ENCODE results near the gene JAKMIP1. TPM values are rescaled to one million over a fixed set of nuclear protein-coding genes. Genes with fewer than 3 reads are reported as not detected.

Gene JAKMIP1
- total RNA-seq, result 0.54 and 0.82 TPM in 2 replicates
- long read RNA-seq, partial matches to known transcripts, result 1 of 2 reads
- long read RNA-seq, other reads (novel, unspliced or antisense), result 0 of 2 reads

GRCh38 chr4:6200011-6200921 lies at the start of gene JAKMIP1:
TSS of gene JAKMIP1 (minus strand) at chr4:6200549. CDS start at chr4:6112850, 87,699 bp downstream.
- TF ChIP-seq CTCF (conservative IDR thresholded peaks at IDR 0.05), result no peak
- peak within 1 kb of the TSS; percentile 80 for H3K4me3 Mint-ChIP-seq

GRCh38 chr4:6248394-6248793 lies 48.0 kb upstream of the JAKMIP1 start:
- H3K36me3 Mint-ChIP-seq (ENCODE audit: low read depth), result no peaks in the 10 kb centered on the region
- peaks cover 52% of the 10 kb centered on the region for H3K27me3 Mint-ChIP-seq (ENCODE audit: low read depth)
- no peak for TF ChIP-seq CTCF (conservative IDR thresholded peaks at IDR 0.05)
- no peak overlapping the region for H3K4me3 Mint-ChIP-seq
- no peaks in the 10 kb centered on the region for H3K9me3 Mint-ChIP-seq
- H3K4me1 Mint-ChIP-seq, result no peaks in the 10 kb centered on the region
- DNase-seq (ENCODE audit: low read depth, low spot score), result no peak
- H3K27ac Mint-ChIP-seq (ENCODE audit: unreplicated experiment), result no peak overlapping the region

More at GRCh38 chr4:6200011-6200921, at the start of gene JAKMIP1:
- H3K27ac Mint-ChIP-seq (ENCODE audit: unreplicated experiment), result no peak within 1 kb of the TSS
- H3K36me3 Mint-ChIP-seq (ENCODE audit: low read depth), result peaks cover 2% of the 10 kb centered on the region
- H3K9me3 Mint-ChIP-seq, result peaks cover 7% of the 10 kb centered on the region
- DNase-seq (ENCODE audit: low read depth, low spot score), result peak; percentile 96
- H3K4me1 Mint-ChIP-seq, result peaks cover 13% of the 10 kb centered on the region
- peaks cover 76% of the 10 kb centered on the region for H3K27me3 Mint-ChIP-seq (ENCODE audit: low read depth)

GRCh38 chr4:6246170-6246634 lies 45.9 kb upstream of the JAKMIP1 start:
- no peak for DNase-seq (ENCODE audit: low read depth, low spot score)
- H3K9me3 Mint-ChIP-seq, result no peaks in the 10 kb centered on the region
- no peak overlapping the region for H3K4me3 Mint-ChIP-seq
- H3K36me3 Mint-ChIP-seq (ENCODE audit: low read depth), result no peaks in the 10 kb centered on the region
- TF ChIP-seq CTCF (conservative IDR thresholded peaks at IDR 0.05), result no peak
- no peaks in the 10 kb centered on the region for H3K4me1 Mint-ChIP-seq
- peak overlapping the region; percentile 43 for H3K27ac Mint-ChIP-seq (ENCODE audit: unreplicated experiment)
- peaks cover 57% of the 10 kb centered on the region for H3K27me3 Mint-ChIP-seq (ENCODE audit: low read depth)

- Mint-ChIP-seq H3K27me3 (ENCODE audit: low read depth) (peaks cover 54% of the 10 kb centered on the region), H3K9me3 (no peaks in the 10 kb centered on the region), H3K4me3 (no peak overlapping the region), H3K4me1 (no peaks in the 10 kb centered on the region), H3K27ac (ENCODE audit: unreplicated experiment) (no peak overlapping the region), H3K36me3 (ENCODE audit: low read depth) (no peaks in the 10 kb centered on the region)
- no peak for TF ChIP-seq CTCF (conservative IDR thresholded peaks at IDR 0.05)
- DNase-seq (ENCODE audit: low read depth, low spot score), result no peak
These were observed 45.2 kb upstream of the JAKMIP1 start for GRCh38 chr4:6245246-6246169.
